K562 (cell line): ENCODE measurements around the gene GRIN2D. TPM values are rescaled to one million over a fixed set of nuclear protein-coding genes. Genes with fewer than 3 reads are reported as not detected.

Experiments
- ATF1 ChIP-seq, 2 experiments: fragments of 450-650 bp in 1 of 2; IDR thresholded peaks; 2 replicates each; pipeline ENCODE4 v1.6.1; 2016; ENCODE audit warnings: missing compliant biosample characterization in 1 of 2, missing genetic modification characterization in 1 of 2
- EP400 ChIP-seq: fragments of 450-650 bp; IDR thresholded peaks from 2 replicates; pipeline ENCODE4 v1.6.1; 2017; ENCODE audit warnings: antibody characterized with exemption, mild to moderate bottlenecking, moderate library complexity
- FOS ChIP-seq: IDR thresholded peaks from 3 replicates; pipeline ENCODE4 v1.6.1; 2011; ENCODE audit not compliant: insufficient read length; ENCODE audit errors: extremely low read depth
- ILF3 ChIP-seq: fragments of 450-650 bp; IDR thresholded peaks from 2 replicates; pipeline ENCODE4 v1.6.1; 2018; ENCODE audit warnings: antibody characterized with exemption, mild to moderate bottlenecking, moderate library complexity, borderline replicate concordance
- MED1 ChIP-seq: sonication (generic); formaldehyde crosslinking; IDR thresholded peaks from 2 replicates; pipeline ENCODE4 v1.8.1; 2023; ENCODE audit warnings: missing genetic modification reagents, borderline replicate concordance
- MTF1 ChIP-seq: fragments of 250-450 bp; sonication (Bioruptor Pico); IDR thresholded peaks from 2 replicates; pipeline ENCODE4 v1.9.0; 2021; ENCODE audit warnings: moderate library complexity, mild to moderate bottlenecking, inconsistent platforms, borderline replicate concordance
- RAD21 ChIP-seq, 2 experiments: fragments of 250-450 bp in 1 of 2; fragments of 450-650 bp in 1 of 2; sonication (Bioruptor Pico) in 1 of 2; formaldehyde crosslinking in 1 of 2; IDR thresholded peaks in 1 of 2; conservative IDR thresholded peaks in 1 of 2; 2 replicates each; pipeline versions ENCODE4 v1.4.0 to v1.8.0; 2020 to 2022; ENCODE audit warnings: mild to moderate bottlenecking in 2 of 2, moderate library complexity in 1 of 2
- RBFOX2 ChIP-seq: fragments of 200-400 bp; formaldehyde crosslinking; IDR thresholded peaks from 2 replicates; pipeline ENCODE4 v1.6.1; 2017; ENCODE audit warnings: low read depth, mild to moderate bottlenecking, low read length, moderate library complexity
- SAFB ChIP-seq: fragments of 200-400 bp; formaldehyde crosslinking; IDR thresholded peaks from 2 replicates; pipeline ENCODE4 v1.6.1; 2017; ENCODE audit warnings: low read depth, low read length, borderline replicate concordance
- SMARCA5 ChIP-seq: fragments of 450-650 bp; IDR thresholded peaks from 2 replicates; pipeline ENCODE4 v1.6.1; 2016
- SP1 ChIP-seq: sonication (generic); formaldehyde crosslinking; IDR thresholded peaks from 2 replicates; pipeline ENCODE4 v1.8.1; 2022; ENCODE audit warnings: mild to moderate bottlenecking, missing genetic modification reagents
- TARDBP ChIP-seq: fragments of 450-650 bp; IDR thresholded peaks from 2 replicates; pipeline ENCODE4 v1.6.1; 2016
- TGIF2 ChIP-seq: sonication (generic); formaldehyde crosslinking; IDR thresholded peaks from 2 replicates; pipeline ENCODE4 v1.8.1; 2022; ENCODE audit warnings: mild to moderate bottlenecking, missing genetic modification reagents, moderate library complexity
- ZNF217 ChIP-seq: sonication (generic); formaldehyde crosslinking; IDR thresholded peaks from 2 replicates; pipeline ENCODE4 v1.8.0; 2022; ENCODE audit warnings: mild to moderate bottlenecking, missing genetic modification reagents
- polyA plus RNA-seq, 8 experiments: library from polyadenylated mRNA; depleted of rRNA in 4 of 8; stranded (reverse) in 5 of 8; unstranded in 3 of 8; fragments of >200 nt; fragmentation: Nextera tagmentation in 2 of 8; fragmentation: Illumina TruSeq in 1 of 8; extraction: Ambion mirVana in 2 of 8; extraction: Trizol in 1 of 8; gene quantifications; 2 replicates each; pipeline versions ENCODE4 v1.2.1 to v1.2.3, GENCODE V29; 2011 to 2014; ENCODE audit warnings: inconsistent platforms in 1 of 8, missing spikeins in 1 of 8
- total RNA-seq, 7 experiments: library from RNA; depleted of rRNA in 6 of 7; stranded (reverse); fragments of >200 nt in 6 of 7; fragmentation: Illumina TruSeq in 2 of 7; extraction: Trizol in 2 of 7; gene quantifications; 2 replicates each; pipeline versions ENCODE4 v1.2.1 to v1.2.3, GENCODE V29; 2011 to 2021; ENCODE audit warnings: low replicate concordance in 1 of 7
- TF ChIP-seq, protein P1 (sequence below): fragments of 450-650 bp; IDR thresholded peaks from 2 replicates; pipeline ENCODE4 v1.6.1; 2016; ENCODE audit warnings: low read depth, mild to moderate bottlenecking, moderate library complexity
- TF ChIP-seq, protein P2 (sequence below): IDR thresholded peaks from 3 replicates; pipeline ENCODE4 v1.6.1; 2011; ENCODE audit warnings: borderline replicate concordance, mild to moderate bottlenecking; ENCODE audit not compliant: insufficient read length, insufficient read depth
- TF ChIP-seq, protein P3 (sequence below): sonication (generic); formaldehyde crosslinking; IDR thresholded peaks from 2 replicates; pipeline ENCODE4 v1.8.0; 2022; ENCODE audit warnings: missing genetic modification reagents, mild to moderate bottlenecking, moderate library complexity, borderline replicate concordance
- TF ChIP-seq, protein P4 (sequence below): sonication (generic); formaldehyde crosslinking; IDR thresholded peaks from 2 replicates; pipeline ENCODE4 v1.9.0; 2022; ENCODE audit warnings: mild to moderate bottlenecking, missing genetic modification reagents
- TF ChIP-seq, protein P5 (sequence below): sonication (generic); formaldehyde crosslinking; IDR thresholded peaks from 2 replicates; pipeline ENCODE4 v1.8.1; 2022; ENCODE audit warnings: missing genetic modification reagents

The GRIN2D gene
- total and polyA plus RNA-seq, 9 of the 15 experiments (the other 6 are each of a cell fraction or from before 2014, with no cell fraction given): 0.32 to 31.5 (median 1.8) TPM

DNA sequence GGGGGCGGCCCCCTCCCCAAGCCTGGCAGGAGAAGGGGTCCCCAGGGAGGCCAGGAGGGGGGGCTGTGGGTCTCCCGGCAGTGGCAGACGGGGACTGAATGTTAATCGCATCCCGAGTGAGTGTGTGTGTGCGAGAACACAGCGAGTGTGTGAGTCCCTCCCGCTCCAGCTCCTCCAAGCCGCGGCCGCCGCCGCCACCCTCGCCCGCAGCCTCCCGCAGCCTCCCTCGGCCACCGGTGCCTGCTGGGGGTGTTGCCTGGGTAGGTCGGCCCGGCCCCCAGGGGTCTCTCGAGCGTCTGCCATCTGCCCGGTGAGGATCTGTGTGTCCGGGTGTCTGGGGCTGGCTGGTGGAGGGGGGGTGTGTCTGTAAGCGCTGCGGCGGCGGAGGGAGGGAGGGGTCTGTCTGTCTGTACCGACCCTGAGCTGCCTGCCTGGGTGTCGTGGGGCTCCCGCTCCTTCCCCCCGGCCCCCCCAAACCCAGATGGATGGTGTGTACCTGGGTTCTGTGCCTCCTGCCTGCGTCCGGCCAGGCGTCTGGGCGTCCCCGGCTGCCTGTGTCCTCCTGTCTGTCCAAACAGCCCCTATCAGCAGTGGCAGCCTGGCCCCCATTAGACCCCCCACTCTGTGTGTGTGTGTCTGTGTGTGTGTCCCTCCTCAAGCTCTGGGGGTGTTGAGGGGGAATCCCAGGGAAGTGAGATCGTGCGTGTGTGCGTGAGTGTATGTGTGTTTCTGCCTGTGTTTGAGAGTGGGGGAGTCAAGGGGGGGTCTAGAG lies at the start of gene GRIN2D (continued):
- TF ChIP-seq ILF3 (no peak), FOS (no peak), SAFB (no peak), SP1 (peak; percentile 32), TGIF2 (no peak), MED1 (CRISPR knock-in tag) (no peak), ZNF217 (CRISPR knock-in tag) (no peak), ATF1 (CRISPR knock-in tag; IDR thresholded peaks at IDR 0.05) (no peak), ATF1 (tag; IDR thresholded peaks at IDR 0.05) (0 out of 2 replicates have a peak, but pooled peaks have one; percentile 12), RAD21 (CRISPR knock-in tag; conservative IDR thresholded peaks at IDR 0.05 in 1 of 2, IDR thresholded peaks at IDR 0.05 in 1 of 2) (no peak; a peak in 1 of 4 replicates), RBFOX2 (0 out of 2 replicates have a peak, but pooled peaks have one; percentile 43), EP400 (no peak), MTF1 (no peak), TARDBP (no peak), SMARCA5 (no peak; the same call in 1 of the 2 replicates)
- TF ChIP-seq, protein P1, sequence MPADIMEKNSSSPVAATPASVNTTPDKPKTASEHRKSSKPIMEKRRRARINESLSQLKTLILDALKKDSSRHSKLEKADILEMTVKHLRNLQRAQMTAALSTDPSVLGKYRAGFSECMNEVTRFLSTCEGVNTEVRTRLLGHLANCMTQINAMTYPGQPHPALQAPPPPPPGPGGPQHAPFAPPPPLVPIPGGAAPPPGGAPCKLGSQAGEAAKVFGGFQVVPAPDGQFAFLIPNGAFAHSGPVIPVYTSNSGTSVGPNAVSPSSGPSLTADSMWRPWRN: no peak
- TF ChIP-seq, protein P2, sequence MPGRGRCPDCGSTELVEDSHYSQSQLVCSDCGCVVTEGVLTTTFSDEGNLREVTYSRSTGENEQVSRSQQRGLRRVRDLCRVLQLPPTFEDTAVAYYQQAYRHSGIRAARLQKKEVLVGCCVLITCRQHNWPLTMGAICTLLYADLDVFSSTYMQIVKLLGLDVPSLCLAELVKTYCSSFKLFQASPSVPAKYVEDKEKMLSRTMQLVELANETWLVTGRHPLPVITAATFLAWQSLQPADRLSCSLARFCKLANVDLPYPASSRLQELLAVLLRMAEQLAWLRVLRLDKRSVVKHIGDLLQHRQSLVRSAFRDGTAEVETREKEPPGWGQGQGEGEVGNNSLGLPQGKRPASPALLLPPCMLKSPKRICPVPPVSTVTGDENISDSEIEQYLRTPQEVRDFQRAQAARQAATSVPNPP: no peak
- TF ChIP-seq, protein P3, sequence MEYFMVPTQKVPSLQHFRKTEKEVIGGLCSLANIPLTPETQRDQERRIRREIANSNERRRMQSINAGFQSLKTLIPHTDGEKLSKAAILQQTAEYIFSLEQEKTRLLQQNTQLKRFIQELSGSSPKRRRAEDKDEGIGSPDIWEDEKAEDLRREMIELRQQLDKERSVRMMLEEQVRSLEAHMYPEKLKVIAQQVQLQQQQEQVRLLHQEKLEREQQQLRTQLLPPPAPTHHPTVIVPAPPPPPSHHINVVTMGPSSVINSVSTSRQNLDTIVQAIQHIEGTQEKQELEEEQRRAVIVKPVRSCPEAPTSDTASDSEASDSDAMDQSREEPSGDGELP: peak; percentile 25; the same call in 1 of the 2 replicates
- TF ChIP-seq, protein P4, sequence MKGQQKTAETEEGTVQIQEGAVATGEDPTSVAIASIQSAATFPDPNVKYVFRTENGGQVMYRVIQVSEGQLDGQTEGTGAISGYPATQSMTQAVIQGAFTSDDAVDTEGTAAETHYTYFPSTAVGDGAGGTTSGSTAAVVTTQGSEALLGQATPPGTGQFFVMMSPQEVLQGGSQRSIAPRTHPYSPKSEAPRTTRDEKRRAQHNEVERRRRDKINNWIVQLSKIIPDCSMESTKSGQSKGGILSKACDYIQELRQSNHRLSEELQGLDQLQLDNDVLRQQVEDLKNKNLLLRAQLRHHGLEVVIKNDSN (CRISPR knock-in tag): no peak
- TF ChIP-seq, protein P5, sequence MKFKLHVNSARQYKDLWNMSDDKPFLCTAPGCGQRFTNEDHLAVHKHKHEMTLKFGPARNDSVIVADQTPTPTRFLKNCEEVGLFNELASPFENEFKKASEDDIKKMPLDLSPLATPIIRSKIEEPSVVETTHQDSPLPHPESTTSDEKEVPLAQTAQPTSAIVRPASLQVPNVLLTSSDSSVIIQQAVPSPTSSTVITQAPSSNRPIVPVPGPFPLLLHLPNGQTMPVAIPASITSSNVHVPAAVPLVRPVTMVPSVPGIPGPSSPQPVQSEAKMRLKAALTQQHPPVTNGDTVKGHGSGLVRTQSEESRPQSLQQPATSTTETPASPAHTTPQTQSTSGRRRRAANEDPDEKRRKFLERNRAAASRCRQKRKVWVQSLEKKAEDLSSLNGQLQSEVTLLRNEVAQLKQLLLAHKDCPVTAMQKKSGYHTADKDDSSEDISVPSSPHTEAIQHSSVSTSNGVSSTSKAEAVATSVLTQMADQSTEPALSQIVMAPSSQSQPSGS: no peak
